Glomerular endothelial cell (primary cell): ENCODE measurements around the gene TRIAP1. TPM values are rescaled to one million over a fixed set of nuclear protein-coding genes. Genes with fewer than 3 reads are reported as not detected.
"Not testable (repeated sequence)": the region's sequence is repeated elsewhere in the genome, so short reads cannot be mapped to it uniquely, and the experiment has no call there.

Source experiments
- DNase-seq: peaks from one replicate; pipeline ENCODE4 v3.0.0-alpha.2; 2011; ENCODE audit warnings: low read depth, low spot score; ENCODE audit errors: extremely low read depth
- total RNA-seq: library from RNA; depleted of rRNA; stranded (reverse); fragments of >200 nt; gene quantifications from 2 replicates; pipeline ENCODE4 v1.2.3, GENCODE V29; 2015

Gene TRIAP1
- total RNA-seq = 42.4 and 76.2 TPM in 2 replicates

DNA sequence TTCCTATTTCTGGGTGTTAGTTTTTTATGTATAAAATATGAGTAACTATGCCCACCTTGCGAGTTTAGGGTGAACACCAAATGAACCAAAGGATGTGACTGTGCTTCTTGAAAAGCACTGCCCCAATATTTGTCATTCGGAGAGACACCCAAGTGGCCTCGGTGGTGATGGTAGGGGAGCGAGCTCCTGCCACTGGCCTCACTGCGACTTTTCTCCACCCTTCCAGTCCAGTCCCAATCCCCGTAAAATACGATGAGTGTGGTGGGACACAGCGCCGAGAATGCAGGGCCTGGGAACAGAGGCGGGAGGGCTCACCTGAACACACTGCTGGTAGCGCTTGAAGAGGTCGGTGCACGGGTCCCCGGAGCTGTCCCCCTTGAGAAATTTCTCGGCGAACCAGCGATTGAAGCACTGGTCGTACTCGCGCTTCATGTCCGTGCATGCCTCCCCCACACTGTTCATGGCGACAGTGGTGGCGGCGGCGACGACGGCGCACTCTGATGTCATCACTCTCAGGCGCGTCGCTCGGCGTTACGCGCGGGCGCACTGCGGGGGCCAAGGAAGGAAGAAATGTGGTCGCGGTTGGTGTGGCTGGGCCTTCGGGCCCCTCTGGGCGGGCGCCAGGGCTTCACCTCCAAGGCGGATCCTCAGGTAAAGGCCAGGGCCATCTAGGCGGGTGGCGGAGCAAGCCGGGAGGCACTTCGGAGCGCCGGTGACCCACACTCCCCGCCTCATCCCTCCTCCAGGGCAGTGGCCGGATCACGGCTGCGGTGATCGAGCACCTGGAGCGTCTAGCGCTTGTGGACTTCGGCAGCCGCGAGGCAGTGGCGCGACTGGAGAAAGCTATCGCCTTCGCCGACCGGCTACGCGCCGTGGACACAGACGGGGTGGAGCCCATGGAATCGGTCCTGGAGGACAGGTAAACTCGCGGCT lies at the start of gene TRIAP1, which contains the start of gene GATC:
TRIAP1 (minus strand) TSS at position 474 of the 933 bp plus-strand sequence; CDS start at position 462, 12 bp downstream.
GATC (plus strand) TSS at position 534 of the 933 bp plus-strand sequence; CDS start at position 571, 37 bp downstream.
- no peak for DNase-seq

DNA sequence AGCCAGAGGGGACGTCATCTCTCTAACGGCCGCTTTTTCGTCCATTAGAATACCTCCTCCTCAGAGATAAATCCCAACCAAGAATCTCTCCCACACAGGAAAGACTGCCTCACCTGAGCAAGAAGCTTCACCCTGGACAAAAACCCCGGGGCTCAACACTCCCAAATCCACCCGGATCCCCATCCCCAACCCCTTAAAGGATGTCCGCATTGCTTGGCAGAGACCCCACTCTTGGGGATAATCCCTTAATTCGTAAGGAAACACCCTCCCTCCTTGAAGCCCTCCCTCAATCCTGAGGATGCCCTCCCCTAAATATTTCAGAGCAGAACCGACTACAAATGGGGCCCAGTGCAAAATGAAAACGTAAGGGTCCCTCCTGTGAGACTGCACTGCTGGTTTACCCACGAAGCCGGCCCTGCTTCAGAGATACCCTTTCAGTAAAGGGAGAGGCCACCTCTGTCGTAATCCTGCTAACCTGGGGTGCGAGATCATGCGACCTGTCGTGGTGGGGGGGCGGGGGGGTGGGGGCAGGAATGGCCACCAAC lies 49.1 kb upstream of the TRIAP1 start:
- DNase-seq = no peak

DNA sequence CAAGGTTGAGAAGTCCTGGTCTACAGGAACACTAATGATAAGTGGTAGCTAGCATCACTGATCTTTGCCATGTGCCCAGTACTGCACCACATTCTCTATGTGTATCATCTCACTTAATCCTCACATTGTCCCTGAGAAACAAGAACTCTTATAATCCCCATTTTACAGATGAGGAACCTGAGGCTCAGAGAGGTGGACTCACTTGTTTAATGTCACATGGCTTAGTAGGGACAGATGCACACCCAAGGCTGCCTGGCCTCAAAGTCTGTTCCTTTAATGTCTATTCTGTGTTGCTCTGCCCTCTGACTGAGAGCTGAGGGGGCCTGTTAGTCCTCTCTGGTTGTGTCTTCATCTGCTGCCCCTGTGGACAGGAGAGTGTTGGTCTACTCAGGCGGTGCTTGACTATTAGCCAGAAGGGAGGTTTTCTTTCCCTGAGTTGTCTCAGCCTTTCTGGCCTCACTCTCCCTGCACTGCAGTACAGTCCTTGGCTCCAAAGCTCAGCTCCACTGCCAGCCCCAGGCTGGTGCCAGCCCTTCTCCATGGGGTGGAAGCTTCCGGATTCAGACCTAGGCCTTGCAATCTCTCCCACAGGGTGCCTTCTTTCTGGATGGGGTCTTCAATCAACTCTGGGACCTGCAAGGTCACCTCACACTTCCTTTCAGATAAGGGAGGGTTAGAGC lies 44.8 kb upstream of the TRIAP1 start:
- DNase-seq = no peak

DNA sequence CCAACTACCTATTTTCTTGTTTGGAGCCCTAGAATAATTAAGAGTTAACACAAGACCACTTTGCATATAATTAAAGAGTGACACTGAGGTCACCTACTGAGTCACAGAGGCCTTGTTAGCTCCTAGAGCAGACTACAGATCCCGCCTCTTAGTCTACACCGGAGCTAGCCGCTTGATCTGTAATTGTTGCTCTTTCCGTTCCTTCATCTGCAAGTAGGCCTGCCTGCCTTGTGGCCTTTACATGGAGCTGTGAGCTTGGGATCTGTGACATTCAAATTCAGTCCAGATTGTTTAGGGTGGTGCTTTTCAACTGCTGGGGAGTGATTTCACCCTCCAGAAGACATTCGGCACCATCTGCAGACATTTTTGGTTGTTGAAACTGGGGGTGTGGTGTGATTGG lies 44.1 kb upstream of the TRIAP1 start:
- DNase-seq = no peak

DNA sequence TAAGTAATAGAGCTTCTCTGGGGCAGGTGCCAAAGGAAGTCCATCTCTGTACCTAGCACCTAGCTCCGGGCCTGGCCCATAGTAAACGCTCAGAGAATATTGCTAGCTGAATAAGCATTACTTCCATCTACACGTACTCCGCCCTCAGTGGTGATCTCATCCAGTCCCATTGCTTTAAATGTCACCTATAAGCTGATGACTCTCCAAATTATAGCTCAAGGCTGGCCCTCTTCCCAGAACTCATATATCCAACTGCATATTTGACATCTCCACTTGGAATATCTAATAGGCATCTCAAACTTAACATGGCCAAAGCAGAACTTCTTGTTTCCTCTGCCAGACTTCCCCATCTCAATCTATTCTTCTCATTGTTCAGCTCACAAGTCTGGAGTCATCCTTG lies 42.8 kb upstream of the TRIAP1 start:
- DNase-seq = no peak

DNA sequence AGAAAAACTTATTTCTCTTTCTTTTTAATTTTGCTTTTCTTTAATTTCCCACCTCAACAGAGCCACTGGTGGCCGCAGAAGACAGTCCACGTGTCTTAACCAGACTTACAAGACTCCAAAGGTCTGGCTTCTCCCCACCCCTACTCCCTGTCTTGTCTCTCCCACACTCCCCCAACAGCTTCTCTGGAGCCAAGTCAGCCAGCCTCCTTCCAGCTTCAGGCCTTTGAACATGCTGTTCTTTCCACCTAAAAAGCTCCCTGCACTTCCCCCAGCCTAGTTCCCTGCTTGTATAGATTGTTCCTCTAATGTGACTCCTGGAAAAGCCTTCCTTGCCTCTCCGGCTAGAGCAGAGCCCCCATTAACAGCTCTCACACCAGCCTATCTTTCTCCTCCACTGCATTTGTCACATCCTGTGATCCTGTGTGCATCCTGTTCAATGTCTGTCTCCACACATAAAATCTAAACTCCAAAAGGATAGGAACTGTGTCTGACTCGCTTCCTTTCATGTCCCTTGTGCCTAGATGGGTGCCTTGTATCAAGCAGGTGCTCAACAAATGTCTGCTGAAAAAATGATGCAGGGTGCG lies 42.0 kb upstream of the TRIAP1 start:
- DNase-seq = no peak

DNA sequence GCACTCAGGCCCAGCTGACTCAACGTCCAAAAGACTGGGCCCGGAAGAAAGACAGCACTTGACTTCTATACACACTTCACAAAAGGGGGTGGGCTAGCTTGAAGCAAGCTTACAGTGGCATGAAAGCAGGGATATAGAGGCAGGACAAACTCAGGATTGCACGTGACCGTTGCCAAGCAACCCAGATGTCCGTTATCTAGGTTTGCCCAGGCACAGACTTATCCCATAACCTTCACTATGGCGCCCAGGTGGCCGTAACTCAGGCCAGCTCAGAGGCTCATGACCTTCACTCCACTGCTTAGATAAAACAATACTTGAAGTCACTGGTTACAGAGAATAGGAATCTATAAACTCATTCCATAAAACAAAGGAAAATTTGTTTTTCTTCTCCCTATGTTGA lies 41.4 kb upstream of the TRIAP1 start:
- not testable (repeated sequence) for DNase-seq

DNA sequence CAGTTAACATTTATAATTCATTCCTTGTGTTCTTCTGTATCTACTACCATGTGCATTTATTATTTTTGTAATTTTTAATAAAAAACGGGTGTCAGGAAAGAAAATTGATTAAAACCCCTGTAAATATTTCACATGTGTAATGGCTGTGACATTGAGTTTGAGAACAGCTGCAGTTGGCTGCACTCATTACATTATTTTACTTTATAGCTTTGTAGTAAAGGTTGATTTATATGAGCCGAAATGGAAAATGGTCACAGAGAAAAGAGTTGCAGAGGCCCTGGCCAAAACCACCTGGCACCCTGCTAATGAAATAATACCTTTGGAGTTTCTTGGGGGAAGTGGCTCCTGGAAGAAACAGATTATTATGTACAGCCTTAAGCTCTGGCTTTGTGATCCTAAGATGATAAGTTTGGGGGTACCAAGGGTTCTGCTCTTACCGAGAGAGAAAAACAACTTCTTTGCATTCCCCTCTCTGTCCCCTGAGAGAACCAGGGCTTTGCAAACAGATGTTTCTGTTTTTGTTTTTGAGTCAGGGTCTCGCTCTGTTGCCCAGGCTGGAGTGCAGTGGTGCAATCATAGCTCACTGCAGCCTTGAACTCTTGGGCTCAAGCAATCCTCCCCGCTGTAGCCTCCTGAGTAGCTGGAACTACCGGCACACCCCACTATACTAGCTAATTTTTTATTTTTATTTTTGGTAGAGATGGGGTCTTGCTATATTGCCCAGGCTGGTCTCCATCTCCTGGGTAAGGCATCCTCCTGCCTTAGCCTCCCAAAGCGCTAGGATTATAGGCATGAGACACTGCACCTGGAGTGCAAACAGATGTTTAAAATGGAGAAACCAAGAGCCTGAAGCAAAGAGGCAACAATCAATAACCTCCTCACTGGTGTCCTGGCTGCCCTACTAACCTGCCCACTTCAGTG lies 40.0 kb upstream of the TRIAP1 start:
- DNase-seq = no peak

DNA sequence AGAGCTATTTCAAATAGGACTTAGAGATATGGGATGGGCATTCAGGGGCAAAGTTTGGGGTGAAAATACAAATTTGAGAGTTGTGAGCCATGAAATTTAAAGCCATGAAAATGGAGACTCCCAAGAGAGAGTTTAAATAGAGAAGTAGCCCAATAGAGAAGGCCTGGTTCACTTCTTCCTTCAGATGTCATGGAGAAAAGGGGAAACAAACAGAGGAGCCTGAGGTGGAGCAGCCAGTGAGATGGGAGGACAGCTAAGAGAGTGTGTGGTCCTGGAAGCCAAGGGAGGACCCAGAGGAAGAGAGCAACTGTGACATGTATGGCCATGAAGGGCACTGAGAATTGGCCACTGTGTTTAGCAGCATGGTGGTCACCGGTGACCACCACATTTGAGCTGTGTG lies 37.4 kb upstream of the TRIAP1 start:
- no peak for DNase-seq

DNA sequence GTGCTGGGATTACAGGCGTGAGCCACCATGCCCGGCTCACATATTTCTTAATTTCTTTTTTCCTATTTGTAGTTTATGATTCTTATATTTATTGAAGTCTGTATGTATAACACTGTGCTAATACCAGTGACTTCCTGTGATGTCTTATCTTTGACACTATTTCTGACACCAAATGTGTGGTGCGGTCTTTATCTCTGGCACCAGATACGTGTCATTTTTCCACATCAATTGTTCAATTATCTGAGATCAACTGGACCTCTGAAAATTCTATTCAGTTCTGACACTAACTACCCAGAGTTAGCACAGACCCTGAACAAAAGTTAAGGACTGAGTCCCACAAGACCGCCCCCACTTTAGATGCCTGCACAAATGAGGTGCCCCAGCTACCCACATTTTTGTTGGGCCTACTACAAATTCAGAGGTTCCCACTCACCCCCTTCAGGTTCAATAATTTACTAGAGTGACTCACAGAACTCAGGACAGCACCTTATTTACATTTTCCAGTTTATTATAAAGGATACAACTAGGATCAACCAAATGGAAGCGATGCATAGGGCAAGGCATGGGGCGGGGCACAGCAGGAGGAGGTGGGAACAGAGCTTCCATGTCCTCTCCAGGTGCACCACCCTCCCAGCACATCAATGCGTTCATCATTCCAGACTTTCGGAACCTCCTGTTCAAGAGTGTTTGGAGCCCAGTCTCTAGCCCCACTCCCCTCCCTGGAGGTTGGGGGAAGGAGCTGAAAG lies 35.0 kb upstream of the TRIAP1 start:
- DNase-seq = no peak

DNA sequence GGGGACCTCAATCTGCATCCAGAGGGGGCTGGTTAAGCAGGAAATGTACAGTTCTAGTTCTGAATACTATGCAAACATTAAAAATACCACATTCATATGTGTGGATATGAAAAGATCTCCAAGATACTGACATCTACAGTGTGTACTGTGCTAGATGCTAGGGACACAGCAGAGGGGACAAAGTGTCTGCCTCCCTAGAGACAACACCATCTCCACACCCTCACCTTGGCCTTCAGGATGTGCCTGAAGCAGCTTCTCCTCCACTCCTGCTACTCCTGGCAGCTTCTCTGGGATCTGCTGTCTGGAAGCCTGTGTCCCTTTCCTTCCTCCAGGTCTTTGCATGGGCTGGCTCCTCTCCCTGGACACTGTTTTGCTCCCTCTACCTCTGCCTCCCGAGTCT lies 34.0 kb upstream of the TRIAP1 start:
- DNase-seq = no peak

DNA sequence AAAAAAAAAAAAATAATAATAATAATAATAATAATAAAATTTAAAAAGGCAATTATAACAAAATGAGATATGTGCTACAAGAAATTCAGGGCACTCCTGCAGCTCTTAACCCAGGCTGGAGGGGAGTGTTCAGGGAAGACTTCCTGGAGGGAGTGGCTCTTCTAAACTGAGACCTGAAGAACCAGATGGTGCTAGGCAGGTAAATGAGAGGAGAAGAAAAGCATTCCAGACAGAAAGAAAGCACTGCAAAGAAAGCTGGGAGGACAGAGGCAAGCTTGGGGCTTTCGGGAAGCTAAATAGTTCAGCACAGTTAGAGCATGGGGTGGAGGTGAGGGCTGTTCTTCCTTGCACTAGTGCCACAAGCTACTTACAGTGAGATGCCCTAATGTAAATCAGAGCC lies 33.3 kb upstream of the TRIAP1 start:
- no peak for DNase-seq

DNA sequence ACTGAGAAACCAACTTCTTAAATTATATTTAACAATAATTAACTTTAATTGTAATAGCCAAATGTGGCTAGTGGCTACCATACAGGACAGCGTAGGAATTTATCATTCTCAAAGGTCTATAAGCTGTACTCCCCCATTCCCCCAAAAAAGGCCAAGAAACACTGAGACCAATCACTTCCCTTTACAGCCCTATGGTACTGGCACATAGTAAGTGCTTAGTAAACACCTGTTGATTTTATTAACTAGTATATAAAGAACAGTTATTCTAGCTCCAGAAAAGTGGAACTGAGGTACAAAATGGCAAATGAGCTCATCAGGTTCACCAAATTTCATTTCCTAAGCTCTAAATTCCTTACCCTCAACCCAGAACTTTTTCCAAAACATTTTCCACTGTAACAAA lies 29.5 kb upstream of the TRIAP1 start:
- DNase-seq = no peak

DNA sequence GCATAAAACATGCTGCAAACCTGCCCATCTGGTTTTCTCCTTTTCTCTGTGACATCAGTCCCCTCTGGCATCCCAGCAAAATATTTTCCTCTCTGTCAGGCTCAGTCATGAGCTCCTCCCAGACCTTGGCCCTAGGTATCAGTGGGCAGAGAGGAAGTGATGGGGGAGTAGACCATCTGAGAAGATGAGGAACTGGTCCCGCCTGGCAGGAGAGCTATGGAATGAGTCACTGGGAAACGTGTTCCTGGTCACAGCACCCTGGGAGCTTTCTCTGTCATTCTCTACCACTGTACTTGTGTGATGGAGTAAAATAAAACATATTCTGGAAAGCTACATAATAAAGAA lies 28.4 kb upstream of the TRIAP1 start:
- no peak for DNase-seq

DNA sequence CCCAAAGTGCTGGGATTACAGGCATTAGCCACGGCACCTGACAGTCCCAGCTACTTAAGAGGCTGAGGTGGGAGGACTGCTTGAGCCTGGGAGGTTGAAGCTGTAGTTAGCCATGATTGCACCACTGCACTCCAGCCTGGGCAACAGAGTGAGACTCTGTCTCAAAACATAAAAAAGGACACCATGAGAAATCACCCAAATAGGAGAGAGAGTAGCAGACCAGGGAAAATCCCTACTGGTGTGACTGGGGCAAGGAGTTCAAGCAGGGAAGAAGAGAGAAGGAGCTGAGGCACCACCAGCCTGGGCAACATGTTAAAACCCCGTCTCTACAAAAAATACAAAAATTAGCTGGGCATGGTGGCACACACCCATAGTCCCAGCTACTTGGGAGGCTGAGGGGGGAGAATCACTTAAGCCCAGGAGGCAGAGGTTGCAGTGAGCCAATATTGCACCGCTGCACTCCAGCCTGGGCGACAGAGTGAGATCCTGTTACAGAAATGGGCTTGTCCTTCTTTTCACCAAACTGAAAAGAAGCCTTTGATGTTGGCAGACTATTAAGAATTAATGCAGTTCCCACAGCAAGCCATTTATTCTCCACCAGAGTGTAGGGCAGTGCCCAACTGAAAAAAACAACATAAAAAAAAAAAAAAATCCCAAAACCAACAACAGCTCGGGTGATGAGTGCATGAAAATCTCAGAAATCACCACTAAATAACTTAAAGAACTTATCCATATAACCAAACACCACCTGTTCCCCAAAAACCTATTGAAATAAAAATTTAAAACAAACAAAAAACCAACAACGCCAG lies 27.8 kb upstream of the TRIAP1 start:
- DNase-seq = no peak

DNA sequence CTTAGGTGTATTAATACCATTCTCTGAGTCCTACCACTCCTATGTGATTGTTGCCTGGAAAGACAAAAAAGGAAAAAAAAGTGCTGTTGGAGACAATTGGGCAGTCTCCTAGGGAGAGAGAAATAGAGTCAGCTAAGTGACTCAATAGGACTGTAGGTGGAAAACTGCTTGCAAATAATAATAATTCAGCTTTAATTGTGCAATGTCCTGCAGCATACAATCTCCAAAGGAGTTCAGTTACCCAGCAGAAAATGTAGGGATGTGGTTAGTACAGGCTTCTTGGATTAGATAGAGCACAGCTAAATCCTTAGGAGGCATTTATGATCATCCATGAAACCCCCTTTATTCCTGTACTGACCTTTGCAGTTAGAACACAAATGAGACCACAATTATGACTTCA lies 26.3 kb upstream of the TRIAP1 start:
- no peak for DNase-seq

DNA sequence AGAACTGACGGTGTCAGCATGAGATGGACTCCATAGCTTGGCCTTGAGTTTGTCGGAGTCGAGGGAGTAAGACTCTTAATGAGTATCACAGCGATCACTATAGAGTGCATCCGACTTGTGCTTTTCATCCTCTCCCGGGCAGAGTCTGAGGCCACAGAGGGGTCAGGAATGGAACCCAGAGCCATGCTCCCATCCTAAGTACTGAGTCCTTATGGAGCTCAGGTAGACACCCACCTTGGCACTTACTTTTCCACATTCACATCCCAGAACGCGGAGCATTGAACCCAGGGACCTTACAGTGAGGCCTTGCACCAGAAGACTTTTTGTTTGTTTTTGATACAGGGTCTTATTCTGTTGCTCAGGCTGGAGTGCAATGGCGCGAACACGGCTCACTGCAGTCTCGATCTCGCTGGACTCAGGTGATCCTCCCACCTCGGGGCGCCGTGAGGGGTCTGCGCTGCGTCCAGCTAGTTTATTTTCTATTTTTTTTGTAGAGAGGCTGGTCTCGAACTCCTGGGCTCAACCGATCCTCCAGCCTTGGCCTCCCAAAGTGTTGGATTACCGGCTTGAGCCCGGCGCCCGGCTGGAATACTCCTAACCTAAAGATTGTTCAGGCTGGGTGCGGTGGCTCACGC lies 24.1 kb upstream of the TRIAP1 start:
- no peak for DNase-seq

DNA sequence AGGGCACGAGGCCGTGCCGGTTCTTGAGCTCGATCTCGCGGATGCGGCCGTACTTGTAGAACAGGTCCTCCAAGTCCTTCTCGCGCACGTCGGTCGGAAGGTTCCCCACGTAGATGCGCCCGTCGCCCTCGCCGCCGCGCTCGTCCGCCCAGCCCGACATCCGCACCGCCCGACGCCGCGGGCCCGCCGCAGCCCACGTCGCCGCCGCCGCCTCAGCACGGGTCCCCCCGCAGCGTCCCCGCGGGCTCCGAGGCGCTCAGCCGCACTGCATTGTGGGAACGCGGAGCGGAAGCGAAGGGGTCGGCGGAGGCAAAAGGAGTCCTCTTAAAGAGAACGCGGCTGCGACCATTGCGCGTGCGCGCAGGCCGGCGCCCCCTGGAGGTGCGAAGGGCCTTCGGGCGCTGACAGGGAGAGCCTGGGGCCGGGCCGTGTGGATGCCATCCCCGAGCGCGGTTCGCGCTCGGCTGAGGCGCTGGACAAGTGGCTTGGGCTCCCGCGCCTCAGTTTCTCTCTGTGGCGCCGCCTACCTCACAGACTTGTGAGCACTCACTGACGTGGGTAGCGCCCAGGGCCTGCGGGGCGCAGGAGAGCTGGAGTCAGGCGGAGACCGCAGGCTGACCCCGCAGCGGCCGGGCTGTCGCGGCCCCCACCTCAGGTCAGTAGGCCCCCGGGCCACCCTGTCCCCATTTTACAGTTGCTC lies 23.4 kb upstream of the TRIAP1 start, which contains the start of gene SRSF9:
SRSF9 (minus strand) TSS at position 299 of the 700 bp plus-strand sequence; CDS start at position 160, 139 bp downstream.
- peak; percentile 72 for DNase-seq
